CD4-positive, alpha-beta T cell (primary cell): ENCODE results near the gene BAK1. TPM values are rescaled to one million over a fixed set of nuclear protein-coding genes. Genes with fewer than 3 reads are reported as not detected.
"Not testable (repeated sequence)": the region's sequence is repeated elsewhere in the genome, so short reads cannot be mapped to it uniquely, and the experiment has no call there.

Experiments used
- ATAC-seq: fragments of 200-7000 bp; cut with Tn5 transposase; one replicate; pipeline ENCODE4 v1.10.0; 2022; ENCODE audit warnings: mild to moderate bottlenecking; ENCODE audit not compliant: poor library complexity
- CTCF ChIA-PET: fragments of 350-600 bp; sonication (Branson Sonifier 250); formaldehyde crosslinking; loops from one replicate; lab custom pipeline; 2021; ENCODE audit warnings: antibody characterized with exemption, inconsistent platforms; lab: Charles Lee
- POLR2A ChIA-PET: fragments of 350-600 bp; sonication (Branson Sonifier 250); formaldehyde crosslinking; loops from one replicate; lab custom pipeline; 2021; ENCODE audit warnings: antibody characterized with exemption, inconsistent platforms; lab: Charles Lee
- DNase-seq, 14 experiments: peaks; one replicate each; pipeline ENCODE4 v3.0.0-alpha.2; 2013 to 2020; ENCODE audit warnings: mixed read lengths in 2 of 14
- H3K27ac ChIP-seq, 2 donors: one replicate each; pipeline versions ENCODE4 v1.5.1 to v1.7.0; 2013; ENCODE audit warnings: low read length in 2 of 2, low read depth in 1 of 2, mild to moderate bottlenecking in 1 of 2
- H3K27me3 ChIP-seq, 2 experiments: 1 replicate in 1 of 2; 2 replicates in 1 of 2; pipeline versions ENCODE4 v1.6.1 to v1.7.0; 2013; ENCODE audit warnings: low read length in 2 of 2, control low read depth in 1 of 2, mild to moderate bottlenecking in 1 of 2, moderate library complexity in 1 of 2; ENCODE audit not compliant: insufficient read depth in 2 of 2, control insufficient read depth in 1 of 2
- H3K36me3 ChIP-seq: one replicate; pipeline ENCODE4 v1.6.1; 2013; ENCODE audit warnings: low read length, control low read depth; ENCODE audit not compliant: insufficient read depth
- H3K4me1 ChIP-seq: one replicate; pipeline ENCODE4 v1.6.1; 2013; ENCODE audit warnings: low read length, control low read depth; ENCODE audit not compliant: insufficient read depth
- H3K4me3 ChIP-seq: one replicate; pipeline ENCODE4 v1.5.1; 2013; ENCODE audit warnings: mild to moderate bottlenecking, low read length, moderate library complexity
- H3K9me3 ChIP-seq, 2 experiments: 1 replicate in 1 of 2; 2 replicates in 1 of 2; pipeline versions ENCODE4 v1.6.1 to v1.7.0; 2013; ENCODE audit warnings: low read length in 2 of 2, mild to moderate bottlenecking in 2 of 2, control low read depth in 1 of 2, moderate library complexity in 1 of 2; ENCODE audit not compliant: control insufficient read depth in 1 of 2, insufficient read depth in 1 of 2
- H3K27ac Mint-ChIP-seq: one replicate; pipeline ENCODE4 v1.8.0; 2020; ENCODE audit warnings: mixed read lengths
- H3K27me3 Mint-ChIP-seq: one replicate; pipeline ENCODE4 v1.8.0; 2021; ENCODE audit warnings: mixed read lengths
- H3K36me3 Mint-ChIP-seq: one replicate; pipeline ENCODE4 v1.8.0; 2021; ENCODE audit warnings: low read depth, mixed read lengths
- H3K4me1 Mint-ChIP-seq: one replicate; pipeline ENCODE4 v1.8.0; 2021; ENCODE audit warnings: low read depth, mixed read lengths
- H3K4me3 Mint-ChIP-seq: one replicate; pipeline ENCODE4 v1.8.0; 2020; ENCODE audit warnings: mild to moderate bottlenecking, mixed read lengths
- H3K9me3 Mint-ChIP-seq: one replicate; pipeline ENCODE4 v1.8.0; 2020; ENCODE audit warnings: mixed read lengths
- intact Hi-C, 2 experiments: fragments of 100-400 bp; cut with DNase I in 1 of 2; cut with micrococcal nuclease in 1 of 2; formaldehyde crosslinking; loops; one replicate each; pipeline versions ENCODE4 v1.15.1 to v1.9.0; 2023 to 2025; cut with DNase I, micrococcal nuclease
- total RNA-seq, 174 experiments: library from RNA in 2 of 174; stranded (reverse) in 2 of 174; gene quantifications; one replicate each; pipeline ENCODE4 v1.2.3 and lab custom pipeline; 2021 to 2026
- TF ChIP-seq, protein P1 (sequence below): fragments of 200-600 bp; IDR thresholded peaks from one replicate; pipeline ENCODE4 v1.8.0; 2022; ENCODE audit warnings: antibody characterized with exemption, mild to moderate bottlenecking

Gene BAK1
- total RNA-seq, 2 experiments from 2014 or later: 38.3 to 40.8 TPM

DNA sequence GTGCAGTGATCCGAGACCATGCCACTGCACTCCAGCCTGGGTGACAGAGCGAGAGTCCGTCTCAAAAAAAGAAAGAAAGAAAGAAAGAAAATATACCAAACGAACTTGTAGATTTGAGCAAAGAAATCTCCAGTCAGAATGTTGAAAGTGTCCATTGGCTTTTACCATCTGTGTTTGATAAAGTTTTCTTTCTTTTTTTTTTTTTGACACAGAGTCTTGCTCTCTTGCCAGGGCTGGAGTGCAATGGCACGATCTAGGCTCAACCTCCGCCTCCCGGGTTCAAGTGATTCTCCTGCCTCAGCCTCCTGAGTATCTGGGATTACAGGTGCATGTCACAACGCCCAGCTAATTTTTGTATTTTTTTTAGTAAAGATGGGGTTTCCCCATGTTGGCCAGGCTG lies 21.3 kb downstream of the BAK1 start:
- Histone ChIP-seq H3K4me3 (no peak overlapping the region), H3K4me1 (no peaks in the 10 kb centered on the region), H3K27ac (no peak overlapping the region), H3K9me3 (no peaks in the 10 kb centered on the region), H3K36me3 (no peaks in the 10 kb centered on the region), H3K27me3 (no peaks in the 10 kb centered on the region)
- Mint-ChIP-seq H3K27ac (no peak overlapping the region), H3K4me3 (no peak overlapping the region), H3K4me1 (no peaks in the 10 kb centered on the region), H3K9me3 (no peaks in the 10 kb centered on the region), H3K27me3 (no peaks in the 10 kb centered on the region), H3K36me3 (no peaks in the 10 kb centered on the region)
- no peak for ATAC-seq
- CTCF ChIA-PET: no interaction called here
- intact Hi-C loops: no loop called here
- POLR2A ChIA-PET: interaction anchor here (0.6 kb wide), 1 partner anchor 9 kb away, joined by 3 read pairs; no protein-coding TSS in a partner anchor
- TF ChIP-seq, protein P1, sequence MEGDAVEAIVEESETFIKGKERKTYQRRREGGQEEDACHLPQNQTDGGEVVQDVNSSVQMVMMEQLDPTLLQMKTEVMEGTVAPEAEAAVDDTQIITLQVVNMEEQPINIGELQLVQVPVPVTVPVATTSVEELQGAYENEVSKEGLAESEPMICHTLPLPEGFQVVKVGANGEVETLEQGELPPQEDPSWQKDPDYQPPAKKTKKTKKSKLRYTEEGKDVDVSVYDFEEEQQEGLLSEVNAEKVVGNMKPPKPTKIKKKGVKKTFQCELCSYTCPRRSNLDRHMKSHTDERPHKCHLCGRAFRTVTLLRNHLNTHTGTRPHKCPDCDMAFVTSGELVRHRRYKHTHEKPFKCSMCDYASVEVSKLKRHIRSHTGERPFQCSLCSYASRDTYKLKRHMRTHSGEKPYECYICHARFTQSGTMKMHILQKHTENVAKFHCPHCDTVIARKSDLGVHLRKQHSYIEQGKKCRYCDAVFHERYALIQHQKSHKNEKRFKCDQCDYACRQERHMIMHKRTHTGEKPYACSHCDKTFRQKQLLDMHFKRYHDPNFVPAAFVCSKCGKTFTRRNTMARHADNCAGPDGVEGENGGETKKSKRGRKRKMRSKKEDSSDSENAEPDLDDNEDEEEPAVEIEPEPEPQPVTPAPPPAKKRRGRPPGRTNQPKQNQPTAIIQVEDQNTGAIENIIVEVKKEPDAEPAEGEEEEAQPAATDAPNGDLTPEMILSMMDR: no peak
- no peak for DNase-seq

DNA sequence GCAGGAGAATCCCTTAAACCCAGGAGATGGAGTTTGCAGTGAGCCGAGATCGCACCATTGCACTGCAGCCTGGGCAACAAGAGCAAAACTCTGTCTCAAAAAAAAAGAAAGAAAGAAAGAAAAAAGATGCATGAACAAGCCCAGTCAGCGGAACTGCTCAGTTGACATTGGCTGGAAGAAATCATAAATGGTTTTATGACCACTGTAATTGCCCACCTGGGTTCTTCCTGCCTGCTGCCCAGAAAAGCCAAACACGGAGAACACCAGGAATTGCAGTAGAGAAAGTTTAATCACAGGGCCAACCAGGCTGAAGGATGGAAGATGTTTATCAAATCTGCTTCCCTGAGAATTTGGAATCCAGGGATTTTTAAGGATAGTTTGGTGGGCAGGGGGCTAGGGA lies 22.7 kb downstream of the BAK1 start:
- Histone ChIP-seq H3K9me3 (no peaks in the 10 kb centered on the region), H3K27ac (no peak overlapping the region), H3K4me1 (no peaks in the 10 kb centered on the region), H3K27me3 (no peaks in the 10 kb centered on the region), H3K36me3 (no peaks in the 10 kb centered on the region), H3K4me3 (no peak overlapping the region)
- CTCF ChIA-PET: no interaction called here
- Mint-ChIP-seq H3K4me3 (no peak overlapping the region), H3K27me3 (no peaks in the 10 kb centered on the region), H3K4me1 (no peaks in the 10 kb centered on the region), H3K27ac (no peak overlapping the region), H3K36me3 (no peaks in the 10 kb centered on the region), H3K9me3 (no peaks in the 10 kb centered on the region)
- ATAC-seq (no peak), DNase-seq (no peak)
- intact Hi-C loops: no loop called here
- POLR2A ChIA-PET: interaction anchor here (0.6 to 0.8 kb wide), 2 partner anchors 12 to 54 kb away, joined by 3 to 4 read pairs; no protein-coding TSS in a partner anchor
- TF ChIP-seq, protein P1: no peak

DNA sequence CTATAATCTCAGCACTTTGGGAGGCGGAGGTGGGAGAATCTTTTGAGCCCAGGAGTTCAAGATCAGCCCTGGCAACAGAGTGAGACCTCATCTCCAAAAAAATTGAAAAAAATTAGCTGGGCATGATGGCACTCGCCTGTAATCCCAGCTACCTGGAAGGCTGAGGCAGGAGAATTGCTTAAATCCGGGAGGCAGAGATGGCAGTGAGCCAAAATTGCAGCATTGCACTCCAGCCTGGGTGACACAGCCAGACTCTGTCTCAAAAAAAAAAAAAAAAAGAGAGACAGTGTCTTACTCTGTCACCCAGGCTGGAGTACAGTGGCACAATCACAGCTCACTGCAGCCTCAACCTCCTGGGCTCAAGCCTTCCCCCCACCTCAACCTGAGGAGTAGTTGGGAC lies 27.2 kb downstream of the BAK1 start:
- H3K27me3 Mint-ChIP-seq, H3K36me3 Mint-ChIP-seq, H3K4me3 ChIP-seq, H3K9me3 ChIP-seq, CTCF ChIA-PET, ATAC-seq, H3K27me3 ChIP-seq, H3K4me1 ChIP-seq, intact Hi-C loops, H3K36me3 ChIP-seq, H3K27ac ChIP-seq, H3K27ac Mint-ChIP-seq, DNase-seq, H3K9me3 Mint-ChIP-seq, H3K4me3 Mint-ChIP-seq, POLR2A ChIA-PET: not testable (repeated sequence)
- peaks cover 13% of the 10 kb centered on the region for H3K4me1 Mint-ChIP-seq

DNA sequence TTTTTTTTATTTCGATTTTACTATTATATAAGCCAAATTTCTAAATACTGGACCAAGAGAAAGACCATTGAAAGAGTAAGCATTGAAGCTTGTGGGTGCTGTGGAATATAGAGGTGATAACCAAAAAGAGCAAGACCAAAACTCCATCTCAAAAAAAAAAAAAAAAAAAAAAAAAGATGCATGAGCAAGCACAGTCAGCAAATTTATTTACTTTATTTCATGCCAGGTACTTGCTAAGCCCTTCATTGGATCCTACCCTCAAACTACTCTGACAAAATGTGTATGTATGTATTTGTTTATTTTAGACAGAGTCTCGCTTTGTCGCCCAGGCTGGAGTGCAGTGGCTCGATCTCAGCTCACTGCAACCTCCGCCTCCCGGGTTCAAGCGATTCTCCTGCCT lies 27.8 kb downstream of the BAK1 start:
- DNase-seq (no peak), ATAC-seq (no peak)
- H3K4me3 ChIP-seq: no peak overlapping the region
- Mint-ChIP-seq H3K4me3 (no peak overlapping the region), H3K27me3 (no peaks in the 10 kb centered on the region), H3K4me1 (peaks cover 19% of the 10 kb centered on the region), H3K27ac (no peak overlapping the region), H3K9me3 (no peaks in the 10 kb centered on the region), H3K36me3 (no peaks in the 10 kb centered on the region)
- intact Hi-C loops: no loop called here
- H3K9me3 ChIP-seq: no peaks in the 10 kb centered on the region
- ChIA-PET POLR2A (no interaction called here), CTCF (no interaction called here)
- peaks cover 13% of the 10 kb centered on the region for H3K4me1 ChIP-seq
- TF ChIP-seq, protein P1: no peak
- no peak overlapping the region for H3K27ac ChIP-seq
- H3K36me3 ChIP-seq: no peaks in the 10 kb centered on the region
- H3K27me3 ChIP-seq: no peaks in the 10 kb centered on the region
